ENCODE measurements around the gene CCDC116.

CCDC116 gene

GRCh38 chr22:21652547-21653545, 20.3 kb downstream of the CCDC116 start:
- Histone ChIP-seq H3K27ac (peak overlapping the region; percentile 95), H3K27me3 (ENCODE audit: insufficient read depth, low read depth, severe bottlenecking) (no peaks in the 10 kb centered on the region), H3K36me3 (peaks cover 57% of the 10 kb centered on the region), H3K4me3 (ENCODE audit: low read depth, low read length) (peak overlapping the region; percentile 94), H3K9me3 (ENCODE audit: severe bottlenecking) (no peaks in the 10 kb centered on the region)
- TF ChIP-seq CTCF (IDR thresholded peaks at IDR 0.05; ENCODE audit: low read depth, low read length) = 0 out of 2 replicates have a peak, but pooled peaks have one; percentile 9
- DNase-seq = peak; percentile 27

- no peaks in the 10 kb centered on the region for H3K27me3 ChIP-seq (ENCODE audit: insufficient read depth, low read depth, severe bottlenecking)
- peak overlapping the region; percentile 17 for H3K4me3 ChIP-seq (ENCODE audit: low read depth, low read length)
- H3K27ac ChIP-seq = peak overlapping the region; percentile 96
- no peak for DNase-seq
- no peaks in the 10 kb centered on the region for H3K9me3 ChIP-seq (ENCODE audit: severe bottlenecking)
- H3K36me3 ChIP-seq = peaks cover 42% of the 10 kb centered on the region
- no peak for TF ChIP-seq CTCF (IDR thresholded peaks at IDR 0.05; ENCODE audit: low read depth, low read length)
Measured at GRCh38 chr22:21657020-21657359, 24.4 kb downstream of the CCDC116 start.

- DNase-seq = peak; percentile 95
- Histone ChIP-seq H3K27ac (peak overlapping the region; percentile 96), H3K9me3 (ENCODE audit: severe bottlenecking) (no peaks in the 10 kb centered on the region), H3K4me3 (ENCODE audit: low read depth, low read length) (peak overlapping the region; percentile 59), H3K36me3 (peaks cover 38% of the 10 kb centered on the region), H3K27me3 (ENCODE audit: insufficient read depth, low read depth, severe bottlenecking) (no peaks in the 10 kb centered on the region)
- peak; percentile 40 for TF ChIP-seq CTCF (IDR thresholded peaks at IDR 0.05; ENCODE audit: low read depth, low read length)
Measured at GRCh38 chr22:21657360-21658032, 24.9 kb downstream of the CCDC116 start.

- H3K27ac ChIP-seq = no peak overlapping the region
- 0 out of 2 replicates have a peak, but pooled peaks have one; percentile 5 for TF ChIP-seq CTCF (IDR thresholded peaks at IDR 0.05; ENCODE audit: low read depth, low read length)
- no peak for DNase-seq
- H3K36me3 ChIP-seq = peaks cover 17% of the 10 kb centered on the region
- no peaks in the 10 kb centered on the region for H3K9me3 ChIP-seq (ENCODE audit: severe bottlenecking)
- H3K27me3 ChIP-seq (ENCODE audit: insufficient read depth, low read depth, severe bottlenecking) = no peaks in the 10 kb centered on the region
- H3K4me3 ChIP-seq (ENCODE audit: low read depth, low read length) = no peak overlapping the region
Measured at GRCh38 chr22:21659864-21660525, 27.4 kb downstream of the CCDC116 start.

GRCh38 chr22:21660904-21661303, 28.3 kb downstream of the CCDC116 start:
- Histone ChIP-seq H3K27me3 (ENCODE audit: insufficient read depth, low read depth, severe bottlenecking) (no peaks in the 10 kb centered on the region), H3K27ac (no peak overlapping the region), H3K9me3 (ENCODE audit: severe bottlenecking) (no peaks in the 10 kb centered on the region), H3K36me3 (peaks cover 8% of the 10 kb centered on the region), H3K4me3 (ENCODE audit: low read depth, low read length) (no peak overlapping the region)
- DNase-seq = no peak
- no peak for TF ChIP-seq CTCF (IDR thresholded peaks at IDR 0.05; ENCODE audit: low read depth, low read length)

All from WERI-Rb-1 (cell line).